SU-DHL-6 (cell line): Measurements from ENCODE around the gene ABL2.
"Not testable (repeated sequence)": the region's sequence is repeated elsewhere in the genome, so short reads cannot be mapped to it uniquely, and the experiment has no call there.

Experiments
- H2AFZ ChIP-seq: fragments of 200-600 bp; sonication (generic); 2 replicates; pipeline ENCODE4 v1.6.1; 2014; ENCODE audit warnings: low read depth, mild to moderate bottlenecking, moderate library complexity, mixed read lengths, antibody characterized with exemption, low read length; ENCODE audit not compliant: severe bottlenecking
- H3F3A ChIP-seq: fragments of 200-600 bp; shearing (Covaris generic); 2 replicates; pipeline ENCODE4 v1.6.0; 2016; ENCODE audit warnings: antibody characterized with exemption, mild to moderate bottlenecking; ENCODE audit not compliant: insufficient read depth
- H3K27ac ChIP-seq: fragments of 200-600 bp; sonication (generic); 2 replicates; pipeline ENCODE4 v1.5.1; 2016; ENCODE audit warnings: low read depth, mild to moderate bottlenecking, low read length, moderate library complexity, mixed read lengths
- H3K27me3 ChIP-seq: fragments of 200-600 bp; sonication (generic), shearing (Covaris generic); 2 replicates; pipeline ENCODE4 v1.6.0; 2014; ENCODE audit warnings: mild to moderate bottlenecking, low read length
- H3K36me3 ChIP-seq: fragments of 200-600 bp; sonication (generic); 2 replicates; pipeline ENCODE4 v1.6.1; 2014; ENCODE audit warnings: mild to moderate bottlenecking, low read length, mixed read lengths
- H3K4me2 ChIP-seq: fragments of 300-600, 200-600 bp; shearing (Covaris generic), sonication (generic); 2 replicates; pipeline ENCODE4 v1.6.0; 2014; ENCODE audit warnings: low read length, low read depth, mild to moderate bottlenecking; ENCODE audit not compliant: poor library complexity, severe bottlenecking
- H3K4me3 ChIP-seq: fragments of 200-600 bp; sonication (generic); 2 replicates; pipeline ENCODE4 v1.5.1; 2014; ENCODE audit warnings: antibody characterized with exemption, low read length, mild to moderate bottlenecking, mixed read lengths; ENCODE audit not compliant: insufficient read depth, poor library complexity, severe bottlenecking
- H3K79me2 ChIP-seq: fragments of 200-600 bp; sonication (generic); 2 replicates; pipeline ENCODE4 v1.6.1; 2014; ENCODE audit warnings: mild to moderate bottlenecking, low read length, moderate library complexity; ENCODE audit not compliant: insufficient read depth
- H3K9ac ChIP-seq: fragments of 200-600 bp; sonication (generic); 2 replicates; pipeline ENCODE4 v1.7.0; 2014; ENCODE audit warnings: mild to moderate bottlenecking, low read length
- H3K9me2 ChIP-seq: fragments of 200-600 bp; sonication (generic); replicated peaks from 2 replicates; pipeline ENCODE4 v1.6.1; 2014; ENCODE audit warnings: low read length; ENCODE audit not compliant: insufficient read depth
- H3K9me3 ChIP-seq: fragments of 200-600 bp; sonication (generic); 2 replicates; pipeline ENCODE4 v1.6.1; 2014; ENCODE audit warnings: low read length, mixed read lengths; ENCODE audit not compliant: insufficient read depth
- H4K20me1 ChIP-seq: fragments of 200-600 bp; sonication (generic); 2 replicates; pipeline ENCODE4 v1.6.1; 2014; ENCODE audit warnings: low read depth, mild to moderate bottlenecking, antibody characterized with exemption, low read length, moderate library complexity, mixed read lengths
- CTCF ChIP-seq: fragments of 200-600 bp; sonication (generic); IDR thresholded peaks from one replicate; pipeline ENCODE4 v1.5.1; 2017; ENCODE audit warnings: antibody characterized with exemption, mild to moderate bottlenecking, low read length, moderate library complexity; ENCODE audit not compliant: insufficient read depth, poor library complexity, severe bottlenecking
- EZH2phosphoT487 ChIP-seq: fragments of 200-600 bp; sonication (generic), shearing (Covaris generic); conservative IDR thresholded peaks from 2 replicates; pipeline ENCODE4 v1.6.1; 2018; ENCODE audit warnings: mild to moderate bottlenecking, antibody characterized with exemption, low read length, moderate library complexity, mixed read lengths

Gene ABL2

GRCh38 chr1:179137617-179138255, 91.7 kb downstream of the ABL2 start:
- Histone ChIP-seq H3K9me3 (no peaks in the 10 kb centered on the region), H3K4me3 (no peak overlapping the region), H3K27ac (no peak overlapping the region), H3K27me3 (no peaks in the 10 kb centered on the region), H3K9me2 (no peaks in the 10 kb centered on the region), H3F3A (0 out of 2 replicates have a peak, but pooled peaks cover 6% of the 10 kb centered on the region), H4K20me1 (no peaks in the 10 kb centered on the region; the same call in 1 of the 2 replicates), H3K36me3 (no peaks in the 10 kb centered on the region), H2AFZ (no peak overlapping the region), H3K79me2 (no peaks in the 10 kb centered on the region), H3K4me2 (no peak overlapping the region), H3K9ac (no peak overlapping the region)
- TF ChIP-seq CTCF (no peak), EZH2phosphoT487 (no peak)

GRCh38 chr1:179135707-179136106, 93.8 kb downstream of the ABL2 start:
- H3K4me2 ChIP-seq, H2AFZ ChIP-seq: not testable (repeated sequence)

GRCh38 chr1:179135168-179135567, 94.3 kb downstream of the ABL2 start:
- H3K27ac ChIP-seq, H3K36me3 ChIP-seq, H3K4me3 ChIP-seq, H3K27me3 ChIP-seq, H3K9ac ChIP-seq, H3F3A ChIP-seq, H4K20me1 ChIP-seq, H3K4me2 ChIP-seq, H3K9me3 ChIP-seq, H3K9me2 ChIP-seq, H3K79me2 ChIP-seq, H2AFZ ChIP-seq: not testable (repeated sequence)

More at GRCh38 chr1:179135707-179136106, 93.8 kb downstream of the ABL2 start:
- H4K20me1 ChIP-seq, H3K9ac ChIP-seq, H3K36me3 ChIP-seq, H3K79me2 ChIP-seq, H3K4me3 ChIP-seq, H3K9me3 ChIP-seq, H3K9me2 ChIP-seq, H3F3A ChIP-seq, H3K27ac ChIP-seq, H3K27me3 ChIP-seq: not testable (repeated sequence)

- Histone ChIP-seq H3K27me3 (no peaks in the 10 kb centered on the region), H3K9me2 (no peaks in the 10 kb centered on the region), H3K36me3 (no peaks in the 10 kb centered on the region), H4K20me1 (no peaks in the 10 kb centered on the region), H3F3A (0 out of 2 replicates have a peak, but pooled peaks cover 3% of the 10 kb centered on the region), H3K27ac (peak overlapping the region; percentile 12; the same call in 1 of the 2 replicates), H3K4me3 (no peak overlapping the region), H3K79me2 (no peaks in the 10 kb centered on the region), H3K9ac (no peak overlapping the region), H3K9me3 (no peaks in the 10 kb centered on the region), H3K4me2 (peak overlapping the region; percentile 52), H2AFZ (peak overlapping the region; percentile 49)
- TF ChIP-seq CTCF: no peak
- no peak for TF ChIP-seq EZH2phosphoT487
These were observed 99.6 kb downstream of the ABL2 start for GRCh38 chr1:179129702-179130473.
